Gastroesophageal sphincter (tissue), 3 donors: Measurements from ENCODE around the gene INTS14.

Source experiments
- POLR2A ChIP-seq, 2 donors: fragments of 450-650 bp; IDR thresholded peaks; one replicate each; pipeline ENCODE4 v1.6.1; 2017; ENCODE audit warnings: antibody characterized with exemption in 2 of 2, mild to moderate bottlenecking in 2 of 2, moderate library complexity in 1 of 2
- TF ChIP-seq, protein P1 (sequence below), 4 experiments: fragments of 200-600 bp in 2 of 4; fragments of 450-650 bp in 2 of 4; sonication (generic) in 1 of 4; IDR thresholded peaks; one replicate each; pipeline ENCODE4 v1.5.1; 2017 to 2019; ENCODE audit warnings: antibody characterized with exemption in 4 of 4, mild to moderate bottlenecking in 2 of 4, moderate library complexity in 2 of 4

DNA sequence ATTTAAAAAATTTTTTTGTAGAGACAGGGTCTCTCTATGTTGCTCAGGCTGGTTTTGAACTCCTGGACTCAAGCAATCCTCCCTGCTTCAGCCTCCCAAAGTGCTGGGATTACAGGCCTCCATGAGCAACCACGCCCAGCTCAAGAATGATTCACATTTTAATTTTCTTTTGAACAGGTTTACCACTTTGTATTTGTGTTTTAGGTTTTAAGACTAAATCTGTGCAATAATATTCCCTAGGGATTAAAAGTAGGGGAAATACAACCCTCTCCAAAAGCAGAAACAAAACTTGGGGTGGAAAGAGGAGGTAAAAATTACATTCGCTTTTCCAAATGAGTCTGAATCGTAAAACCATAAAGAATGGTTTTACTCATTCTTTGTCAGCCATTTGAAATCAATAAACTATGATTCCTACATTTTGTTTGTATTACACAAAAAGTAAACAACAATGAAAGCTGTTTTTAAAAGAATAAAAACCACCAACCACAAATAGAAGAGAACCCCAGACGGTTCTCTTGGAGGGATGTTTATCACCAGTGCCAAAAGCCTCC lies 48.6 kb upstream of the INTS14 start:
- TF ChIP-seq, protein P1, sequence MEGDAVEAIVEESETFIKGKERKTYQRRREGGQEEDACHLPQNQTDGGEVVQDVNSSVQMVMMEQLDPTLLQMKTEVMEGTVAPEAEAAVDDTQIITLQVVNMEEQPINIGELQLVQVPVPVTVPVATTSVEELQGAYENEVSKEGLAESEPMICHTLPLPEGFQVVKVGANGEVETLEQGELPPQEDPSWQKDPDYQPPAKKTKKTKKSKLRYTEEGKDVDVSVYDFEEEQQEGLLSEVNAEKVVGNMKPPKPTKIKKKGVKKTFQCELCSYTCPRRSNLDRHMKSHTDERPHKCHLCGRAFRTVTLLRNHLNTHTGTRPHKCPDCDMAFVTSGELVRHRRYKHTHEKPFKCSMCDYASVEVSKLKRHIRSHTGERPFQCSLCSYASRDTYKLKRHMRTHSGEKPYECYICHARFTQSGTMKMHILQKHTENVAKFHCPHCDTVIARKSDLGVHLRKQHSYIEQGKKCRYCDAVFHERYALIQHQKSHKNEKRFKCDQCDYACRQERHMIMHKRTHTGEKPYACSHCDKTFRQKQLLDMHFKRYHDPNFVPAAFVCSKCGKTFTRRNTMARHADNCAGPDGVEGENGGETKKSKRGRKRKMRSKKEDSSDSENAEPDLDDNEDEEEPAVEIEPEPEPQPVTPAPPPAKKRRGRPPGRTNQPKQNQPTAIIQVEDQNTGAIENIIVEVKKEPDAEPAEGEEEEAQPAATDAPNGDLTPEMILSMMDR (IDR thresholded peaks at IDR 0.05), result no peak
- no peak for TF ChIP-seq POLR2A (IDR thresholded peaks at IDR 0.05)
